ENCODE measurements around the gene DPP3. TPM values are rescaled to one million over a fixed set of nuclear protein-coding genes. Genes with fewer than 3 reads are reported as not detected.

Gene DPP3
- total and polyA plus RNA-seq, 2 donors (not counting 1 experiment from before 2014, with no cell fraction given), result 21.5 to 40.6 TPM

DNA sequence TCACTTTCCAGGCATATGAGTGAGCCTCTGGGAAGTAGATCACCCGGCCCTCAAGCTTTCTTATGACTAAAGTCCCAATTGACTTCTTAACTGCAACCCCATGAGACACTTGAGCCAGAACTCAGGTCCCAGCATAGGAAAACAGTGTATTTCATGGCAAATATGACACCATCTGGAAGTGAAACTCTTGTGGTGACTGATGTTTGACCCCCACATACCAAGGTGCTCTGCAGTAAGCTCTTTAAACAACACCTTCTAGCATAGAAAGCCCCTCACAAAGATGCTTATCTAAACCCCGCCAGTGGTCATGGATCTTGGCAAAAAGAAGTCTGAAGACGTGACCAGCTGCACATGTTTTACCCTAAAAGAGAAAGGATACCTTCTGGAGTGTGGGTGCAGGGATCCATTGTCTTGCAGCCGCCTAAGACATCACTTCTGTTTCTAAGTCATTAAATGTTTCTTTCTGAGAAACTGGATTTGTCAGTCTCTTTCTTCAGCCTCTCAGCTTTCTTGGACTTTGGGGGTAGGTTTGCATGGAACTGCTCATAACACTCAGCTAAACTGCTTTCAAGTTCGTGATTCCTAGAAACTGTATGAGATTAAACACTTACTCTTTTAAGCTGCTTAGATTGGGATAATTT, 21.0 kb upstream of the DPP3 start:
- H3K27ac Mint-ChIP-seq, result peak overlapping the region; percentile 71
- H3K4me3 Mint-ChIP-seq, result peak overlapping the region; percentile 43
- peak; percentile 55 for DNase-seq
- WGBS (ENCODE audit: insufficient coverage), result 40% methylated on average over 3 of the region's 5 CpGs
- Histone ChIP-seq H3K36me3 (replicated peaks in 1 of 2; ENCODE audit: control extremely low read depth in 1 of 2, control insufficient read depth in 1 of 2, extremely low read depth in 1 of 2, insufficient read depth in 2 of 2, low read length in 1 of 2) (no peaks in the 10 kb centered on the region), H3K4me1 (ENCODE audit: control insufficient read depth in 2 of 2, insufficient read depth in 2 of 2, low read length in 2 of 2) (peaks cover 45 to 46% of the 10 kb centered on the region in 2 donors), H3K27ac (ENCODE audit: low read length in 2 of 2) (peak overlapping the region; percentile 6 to 37), H3K9ac (ENCODE audit: low read length) (no peak overlapping the region), H3K27me3 (replicated peaks in 1 of 4; ENCODE audit: control extremely low read depth in 1 of 4, control insufficient read depth in 3 of 4, insufficient read depth in 4 of 4, low read length in 3 of 4) (no peaks in the 10 kb centered on the region), H2AFZ (ENCODE audit: insufficient read depth, low read depth, low read length, poor library complexity, severe bottlenecking) (no peak overlapping the region), H3K79me2 (ENCODE audit: control insufficient read depth, insufficient read depth, low read length) (no peaks in the 10 kb centered on the region), H3K9me3 (ENCODE audit: control extremely low read depth in 1 of 3, control insufficient read depth in 2 of 3, insufficient read depth in 1 of 3, low read length in 2 of 3) (peaks cover 0 to 4% (median 0%) of the 10 kb centered on the region in 3 donors), H3K4me2 (replicated peaks; ENCODE audit: low read depth, low read length, poor library complexity, severe bottlenecking) (peak overlapping the region; percentile 46), H3K4me3 (ENCODE audit: control extremely low read depth in 1 of 5, extremely low read depth in 1 of 5, insufficient read depth in 1 of 5, low read depth in 2 of 5, low read length in 4 of 5) (no peak overlapping the region), H4K20me1 (ENCODE audit: control insufficient read depth, insufficient read depth, low read length, poor library complexity, severe bottlenecking) (no peaks in the 10 kb centered on the region)
- POLR2A ChIA-PET, result interaction anchor here (0.6 to 2.1 kb wide), 4 partner anchors 8 to 927 kb away, joined by 3 to 11 read pairs (median 6); partner anchors contain the start of genes MRPL11 and PELI3
- intact Hi-C loops (cut with micrococcal nuclease), result no loop called here
- CTCF ChIA-PET, result interaction anchor here (0.6 to 2.5 kb wide), 5 partner anchors 9 to 329 kb away, joined by 3 to 15 read pairs (median 3); partner anchors contain the start of genes DPP3 and MRPL11
- TF ChIP-seq EZH2 (IDR thresholded peaks at IDR 0.05; ENCODE audit: borderline replicate concordance, insufficient read depth, low read depth, low read length, poor library complexity, severe bottlenecking), result no peak
- TF ChIP-seq, protein P1, sequence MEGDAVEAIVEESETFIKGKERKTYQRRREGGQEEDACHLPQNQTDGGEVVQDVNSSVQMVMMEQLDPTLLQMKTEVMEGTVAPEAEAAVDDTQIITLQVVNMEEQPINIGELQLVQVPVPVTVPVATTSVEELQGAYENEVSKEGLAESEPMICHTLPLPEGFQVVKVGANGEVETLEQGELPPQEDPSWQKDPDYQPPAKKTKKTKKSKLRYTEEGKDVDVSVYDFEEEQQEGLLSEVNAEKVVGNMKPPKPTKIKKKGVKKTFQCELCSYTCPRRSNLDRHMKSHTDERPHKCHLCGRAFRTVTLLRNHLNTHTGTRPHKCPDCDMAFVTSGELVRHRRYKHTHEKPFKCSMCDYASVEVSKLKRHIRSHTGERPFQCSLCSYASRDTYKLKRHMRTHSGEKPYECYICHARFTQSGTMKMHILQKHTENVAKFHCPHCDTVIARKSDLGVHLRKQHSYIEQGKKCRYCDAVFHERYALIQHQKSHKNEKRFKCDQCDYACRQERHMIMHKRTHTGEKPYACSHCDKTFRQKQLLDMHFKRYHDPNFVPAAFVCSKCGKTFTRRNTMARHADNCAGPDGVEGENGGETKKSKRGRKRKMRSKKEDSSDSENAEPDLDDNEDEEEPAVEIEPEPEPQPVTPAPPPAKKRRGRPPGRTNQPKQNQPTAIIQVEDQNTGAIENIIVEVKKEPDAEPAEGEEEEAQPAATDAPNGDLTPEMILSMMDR (IDR thresholded peaks at IDR 0.05), result no peak
- ATAC-seq (ENCODE audit: low read depth), result peak; percentile 62
- H3K4me1 Mint-ChIP-seq, result peaks cover 41% of the 10 kb centered on the region
- H3K9me3 Mint-ChIP-seq (ENCODE audit: insufficient read depth), result peaks cover 3% of the 10 kb centered on the region
- no peaks in the 10 kb centered on the region for H3K27me3 Mint-ChIP-seq

DNA sequence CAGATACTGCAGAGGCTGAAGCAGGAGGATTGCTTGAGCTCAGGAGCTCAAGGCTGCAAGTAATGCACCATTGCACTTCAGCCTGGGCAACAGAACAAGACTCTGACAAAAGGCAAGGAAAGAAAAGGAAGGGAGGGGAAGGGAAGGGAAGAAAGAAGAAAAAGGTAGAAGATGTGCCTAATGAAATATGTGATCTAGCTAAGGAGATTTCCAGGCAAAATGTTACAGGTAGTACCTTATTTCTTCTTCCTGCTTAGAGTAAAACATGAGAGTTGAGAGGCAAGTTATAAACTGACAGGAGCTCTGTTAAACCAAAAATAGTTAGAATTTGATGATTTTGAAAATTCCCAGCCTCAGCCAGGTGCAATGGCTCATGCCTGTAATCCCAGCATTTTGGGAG, 18.2 kb upstream of the DPP3 start:
- H3K4me3 ChIP-seq (ENCODE audit: control extremely low read depth in 1 of 5, extremely low read depth in 1 of 5, insufficient read depth in 1 of 5, low read depth in 2 of 5, low read length in 4 of 5), result no peak overlapping the region
- TF ChIP-seq, protein P1 (IDR thresholded peaks at IDR 0.05), result no peak
- no peak for TF ChIP-seq EZH2 (IDR thresholded peaks at IDR 0.05; ENCODE audit: borderline replicate concordance, insufficient read depth, low read depth, low read length, poor library complexity, severe bottlenecking)
- H3K9ac ChIP-seq (ENCODE audit: low read length), result no peak overlapping the region
- ATAC-seq (ENCODE audit: low read depth), result no peak
- no peaks in the 10 kb centered on the region for H3K27me3 ChIP-seq (replicated peaks in 1 of 4; ENCODE audit: control extremely low read depth in 1 of 4, control insufficient read depth in 3 of 4, insufficient read depth in 4 of 4, low read length in 3 of 4)
- H3K9me3 ChIP-seq (ENCODE audit: control extremely low read depth in 1 of 3, control insufficient read depth in 2 of 3, insufficient read depth in 1 of 3, low read length in 2 of 3), result peaks cover 0 to 4% (median 0%) of the 10 kb centered on the region in 3 donors
- Mint-ChIP-seq H3K4me3 (no peak overlapping the region), H3K4me1 (peaks cover 50% of the 10 kb centered on the region), H3K27ac (no peak overlapping the region), H3K9me3 (ENCODE audit: insufficient read depth) (peaks cover 3% of the 10 kb centered on the region), H3K27me3 (no peaks in the 10 kb centered on the region)
- no peak for DNase-seq
- no peaks in the 10 kb centered on the region for H3K79me2 ChIP-seq (ENCODE audit: control insufficient read depth, insufficient read depth, low read length)
- H3K4me2 ChIP-seq (replicated peaks; ENCODE audit: low read depth, low read length, poor library complexity, severe bottlenecking), result no peak overlapping the region
- no peak overlapping the region for H3K27ac ChIP-seq (ENCODE audit: low read length in 2 of 2)
- no peak overlapping the region for H2AFZ ChIP-seq (ENCODE audit: insufficient read depth, low read depth, low read length, poor library complexity, severe bottlenecking)
- ChIA-PET CTCF (interaction anchor here (1.0 kb wide), 1 partner anchor 21 kb away, joined by 3 read pairs; no protein-coding TSS in a partner anchor), POLR2A (no interaction called here)
- no peaks in the 10 kb centered on the region for H3K36me3 ChIP-seq (replicated peaks in 1 of 2; ENCODE audit: control extremely low read depth in 1 of 2, control insufficient read depth in 1 of 2, extremely low read depth in 1 of 2, insufficient read depth in 2 of 2, low read length in 1 of 2)
- intact Hi-C loops (cut with micrococcal nuclease), result no loop called here
- H3K4me1 ChIP-seq (ENCODE audit: control insufficient read depth in 2 of 2, insufficient read depth in 2 of 2, low read length in 2 of 2), result peaks cover 50 to 59% of the 10 kb centered on the region in 2 donors
- no peaks in the 10 kb centered on the region for H4K20me1 ChIP-seq (ENCODE audit: control insufficient read depth, insufficient read depth, low read length, poor library complexity, severe bottlenecking)

Measured in B cell (primary cell).